ENCODE results near the gene PTPRN2. TPM values are rescaled to one million over a fixed set of nuclear protein-coding genes. Genes with fewer than 3 reads are reported as not detected.
A peak's percentile ranks its signal among the peaks of the same experiment; 100 is the strongest.

The PTPRN2 gene
- total and polyA plus RNA-seq, 2 of the 8 experiments (the other 6 are each of a cell fraction or from before 2014, with no cell fraction given), result 2.6 to 4.5 TPM

- Histone ChIP-seq H3K18ac (ENCODE audit: extremely low read depth, low read length) (no peak overlapping the region), H2BK20ac (ENCODE audit: low read length) (no peak overlapping the region), H3K23ac (ENCODE audit: insufficient read length) (no peak overlapping the region), H2BK12ac (ENCODE audit: low read depth, low read length) (no peak overlapping the region), H3K36me3 (ENCODE audit: control insufficient read depth in 2 of 4, insufficient read depth in 4 of 4, low read length in 3 of 4) (no peaks in the 10 kb centered on the region), H2AFZ (ENCODE audit: low read length) (no peak overlapping the region), H2BK5ac (ENCODE audit: low read depth, low read length) (no peak overlapping the region), H3K9ac (replicated peaks in 1 of 4; ENCODE audit: extremely low read depth in 1 of 4, low read depth in 3 of 4, low read length in 3 of 4) (no peak overlapping the region), H3K4me2 (ENCODE audit: insufficient read depth in 1 of 2, low read depth in 2 of 2, low read length in 2 of 2) (no peak overlapping the region), H2BK120ac (replicated peaks; ENCODE audit: low read depth, low read length) (no peak overlapping the region), H3K9me3 (ENCODE audit: insufficient read depth in 2 of 2, low read depth in 1 of 2, low read length in 1 of 2) (peaks cover 26 to 28% of the 10 kb centered on the region in 2 experiments), H4K8ac (ENCODE audit: extremely low read depth, insufficient read depth, low read length) (no peak overlapping the region), H2AK5ac (ENCODE audit: low read depth, low read length) (no peak overlapping the region), H3K4me3 (ENCODE audit: extremely low read depth in 1 of 4, insufficient read depth in 2 of 4, low read depth in 3 of 4, low read length in 4 of 4) (no peak overlapping the region), H3K56ac (replicated peaks; ENCODE audit: insufficient read length, low read depth, low read length) (no peak overlapping the region), H3K23me2 (ENCODE audit: low read depth, low read length) (no peaks in the 10 kb centered on the region), H3K4ac (replicated peaks; ENCODE audit: insufficient read length, low read depth, low read length) (no peak overlapping the region), H3K27ac (ENCODE audit: low read depth, low read length) (no peak overlapping the region), H4K20me1 (replicated peaks in 1 of 2; ENCODE audit: control insufficient read depth in 1 of 2, insufficient read depth in 2 of 2, low read length in 2 of 2) (no peaks in the 10 kb centered on the region), H3K4me1 (replicated peaks in 1 of 4; ENCODE audit: control insufficient read depth in 3 of 4, insufficient read depth in 4 of 4, low read length in 3 of 4) (no peaks in the 10 kb centered on the region; a peak in 1 of 7 replicates), H4K91ac (replicated peaks; ENCODE audit: insufficient read length, low read length) (no peak overlapping the region), H3K27me3 (replicated peaks in 1 of 4; ENCODE audit: control insufficient read depth in 3 of 4, extremely low read depth in 1 of 4, insufficient read depth in 3 of 4, low read length in 3 of 4) (no peaks in the 10 kb centered on the region), H3K79me1 (ENCODE audit: low read depth, low read length) (no peaks in the 10 kb centered on the region), H3K14ac (ENCODE audit: insufficient read length) (no peak overlapping the region), H4K5ac (ENCODE audit: insufficient read length, low read depth, low read length) (no peak overlapping the region), H2BK15ac (ENCODE audit: low read length) (no peak overlapping the region), H3K79me2 (ENCODE audit: control insufficient read depth in 1 of 2, insufficient read depth in 2 of 2, low read length in 2 of 2) (no peaks in the 10 kb centered on the region)
- TF ChIP-seq SRF (IDR thresholded peaks at IDR 0.05; ENCODE audit: low read depth, low read length) (no peak), HDAC6 (IDR thresholded peaks at IDR 0.05; ENCODE audit: low read depth, low read length) (no peak), SP1 (IDR thresholded peaks at IDR 0.05; ENCODE audit: low read depth, low read length) (no peak), CEBPB (IDR thresholded peaks at IDR 0.05; ENCODE audit: low read depth, low read length) (no peak), FOSL1 (IDR thresholded peaks at IDR 0.05; ENCODE audit: insufficient read depth, low read depth, low read length) (no peak), CHD1 (IDR thresholded peaks at IDR 0.05; ENCODE audit: low read depth, low read length) (no peak), MAX (IDR thresholded peaks at IDR 0.05) (no peak), MAFK (IDR thresholded peaks at IDR 0.05; ENCODE audit: low read depth, low read length) (no peak), YY1 (IDR thresholded peaks at IDR 0.05; ENCODE audit: low read depth, low read length) (no peak), SUZ12 (IDR thresholded peaks at IDR 0.05; ENCODE audit: low read length) (no peak), E2F6 (IDR thresholded peaks at IDR 0.05) (no peak)
- DNase-seq (ENCODE audit: low read depth in 1 of 2, low spot score in 2 of 2) (peak in 1 of 2 experiments; percentile 7), FAIRE-seq (no peak)
- ChIA-PET CTCF (ENCODE audit: partially characterized antibody) (no interaction called here), POLR2A (ENCODE audit: partially characterized antibody) (no interaction called here)
- WGBS, 2 experiments (ENCODE audit: extremely low coverage in 1 of 2, insufficient coverage in 1 of 2, insufficient read length in 1 of 2, insufficient replicate concordance in 2 of 2, low coverage in 1 of 2, low lambda C conversion rate in 2 of 2, missing lambda C conversion rate in 1 of 2), result 92% methylated on average over 4 of the region's 4 CpGs; no CpG with 5 or more reads in 1 of the 2 experiments
Measured at GRCh38 chr7:158035343-158035742, 552.3 kb downstream of the PTPRN2 start.

Measured in H1 (cell line).